HepG2 (cell line): ENCODE measurements around the gene OGFOD3. TPM values are rescaled to one million over a fixed set of nuclear protein-coding genes. Genes with fewer than 3 reads are reported as not detected.

Experiments used
- ATAC-seq: fragments of 200-7000 bp; cut with Tn5 transposase; 3 replicates; pipeline ENCODE4 v1.9.1; 2020; ENCODE audit warnings: mild to moderate bottlenecking, moderate library complexity
- BruUV-seq: library from RNA; stranded (reverse); fragments of 400-500 nt; replicated peaks from 2 replicates; lab custom pipeline; 2021; lab: Mats Ljungman, UMichigan
- CTCF ChIA-PET: fragments of 300-600 bp; formaldehyde crosslinking; extraction: SDS; loops from one replicate; lab custom pipeline; 2021; ENCODE audit warnings: low total read pairs, inconsistent platforms, low intra/inter-chr PET ratio; lab: Yijun Ruan, JAX
- POLR2A ChIA-PET: fragments of 350-600 bp; sonication (Branson Sonifier 250); formaldehyde crosslinking; loops from one replicate; lab custom pipeline; 2020; ENCODE audit warnings: antibody characterized with exemption, inconsistent platforms; lab: Yijun Ruan, JAX
- DNase-seq: peaks from one replicate; pipeline ENCODE4 v3.0.0-alpha.2; 2015; ENCODE audit warnings: low spot score
- FAIRE-seq: peaks from 3 replicates; lab custom pipeline; 2011; peaks lifted over from hg19 to GRCh38; lab: Jason Lieb, UNC
- H2AFZ ChIP-seq: one replicate; pipeline ENCODE4 v1.6.1; 2011; ENCODE audit warnings: low read length, inconsistent platforms
- H3K27ac ChIP-seq: fragments of 300-600 bp; 3 replicates; pipeline ENCODE4 v1.8.0; 2011; ENCODE audit warnings: mixed run types, mild to moderate bottlenecking, mixed read lengths, low read length, inconsistent platforms; ENCODE audit not compliant: insufficient read depth; ENCODE audit errors: extremely low read length
- H3K27me3 ChIP-seq, 2 experiments: fragments of 200-600 bp in 1 of 2; 2 replicates in 1 of 2; 3 replicates in 1 of 2; pipeline versions ENCODE4 v1.6.0 to v1.8.0; 2011; ENCODE audit warnings: low read length in 2 of 2, mild to moderate bottlenecking in 2 of 2, moderate library complexity in 2 of 2, inconsistent platforms in 1 of 2; ENCODE audit not compliant: insufficient read depth in 2 of 2, control insufficient read depth in 1 of 2
- H3K36me3 ChIP-seq, 2 experiments: fragments of 200-600 bp in 1 of 2; replicated peaks in 1 of 2; 2 replicates in 1 of 2; 3 replicates in 1 of 2; pipeline versions ENCODE4 v1.5.1 to v1.8.0; 2011; ENCODE audit warnings: low read length in 2 of 2, inconsistent platforms in 1 of 2; ENCODE audit not compliant: insufficient read depth in 2 of 2, control insufficient read depth in 1 of 2
- H3K4me1 ChIP-seq: 2 replicates; pipeline ENCODE4 v1.5.1; 2012; ENCODE audit warnings: low read length, inconsistent platforms; ENCODE audit not compliant: insufficient read depth
- H3K4me2 ChIP-seq: 2 replicates; pipeline ENCODE4 v1.6.0; 2011; ENCODE audit warnings: low read depth, low read length, inconsistent platforms
- H3K4me3 ChIP-seq, 3 experiments: fragments of 200-600 bp in 1 of 3; sonication (generic), shearing (Covaris generic) in 1 of 3; replicated peaks in 1 of 3; 2 replicates each; pipeline ENCODE4 v1.5.1; 2011 to 2016; ENCODE audit warnings: low read length in 3 of 3, inconsistent platforms in 2 of 3, low read depth in 2 of 3, mild to moderate bottlenecking in 2 of 3, control low read depth in 1 of 3, mixed read lengths in 1 of 3; ENCODE audit not compliant: insufficient read depth in 1 of 3
- H3K79me2 ChIP-seq: one replicate; pipeline ENCODE4 v1.6.1; 2011; ENCODE audit warnings: low read length, inconsistent platforms; ENCODE audit not compliant: insufficient read depth
- H3K9ac ChIP-seq: 2 replicates; pipeline ENCODE4 v1.6.0; 2011; ENCODE audit warnings: mild to moderate bottlenecking, low read depth, low read length, inconsistent platforms; ENCODE audit not compliant: insufficient read depth
- H3K9me3 ChIP-seq: 2 replicates; pipeline ENCODE4 v1.5.1; 2012; ENCODE audit warnings: mild to moderate bottlenecking, low read length
- H4K20me1 ChIP-seq: 2 replicates; pipeline ENCODE4 v1.6.0; 2011; ENCODE audit warnings: inconsistent platforms, mild to moderate bottlenecking, low read length, moderate library complexity; ENCODE audit not compliant: insufficient read depth
- AGO2 ChIP-seq: fragments of 200-400 bp; formaldehyde crosslinking; optimal IDR thresholded peaks from 2 replicates; pipeline ENCODE3; 2017; ENCODE audit warnings: mild to moderate bottlenecking, low read depth, low read length, moderate library complexity
- ATF4 ChIP-seq, 2 experiments: fragments of 450-650 bp in 1 of 2; sonication (generic) in 1 of 2; formaldehyde crosslinking; IDR thresholded peaks; 2 replicates each; pipeline versions ENCODE4 v1.5.0 to v1.8.0; 2020 to 2022; ENCODE audit warnings: mild to moderate bottlenecking in 1 of 2, missing genetic modification reagents in 1 of 2
- CENPT ChIP-seq: sonication (generic); formaldehyde crosslinking; IDR thresholded peaks from 2 replicates; pipeline ENCODE4 v1.8.0; 2022; ENCODE audit warnings: low read depth, mild to moderate bottlenecking, moderate library complexity, missing genetic modification reagents
- DNMT1 ChIP-seq: sonication (generic); formaldehyde crosslinking; IDR thresholded peaks from 2 replicates; pipeline ENCODE4 v1.5.1; 2020; ENCODE audit warnings: mild to moderate bottlenecking, missing genetic modification reagents
- KDM1A ChIP-seq: IDR thresholded peaks from 2 replicates; pipeline ENCODE4 v1.6.1; 2016; ENCODE audit warnings: missing compliant biosample characterization
- PCBP2 ChIP-seq: fragments of 200-400 bp; formaldehyde crosslinking; optimal IDR thresholded peaks from 2 replicates; pipeline ENCODE3; 2018; ENCODE audit warnings: low read length, low read depth; ENCODE audit not compliant: poor library complexity, severe bottlenecking
- RBFOX2 ChIP-seq: fragments of 200-400 bp; formaldehyde crosslinking; IDR thresholded peaks from 2 replicates; pipeline ENCODE4 v1.6.1; 2017; ENCODE audit warnings: low read depth, mild to moderate bottlenecking, low read length
- RXRB ChIP-seq: IDR thresholded peaks from 2 replicates; pipeline ENCODE4 v1.6.1; 2016; ENCODE audit warnings: borderline replicate concordance, missing genetic modification reagents, missing compliant biosample characterization
- SNRNP70 ChIP-seq: fragments of 200-400 bp; formaldehyde crosslinking; IDR thresholded peaks from 2 replicates; pipeline ENCODE4 v1.6.1; 2017; ENCODE audit warnings: mild to moderate bottlenecking, low read depth, low read length, moderate library complexity
- SSRP1 ChIP-seq: IDR thresholded peaks from 2 replicates; pipeline ENCODE4 v1.6.1; 2016; ENCODE audit warnings: control low read depth
- ZBTB7B ChIP-seq: sonication (generic); formaldehyde crosslinking; IDR thresholded peaks from 2 replicates; pipeline ENCODE4 v1.4.0; 2020; ENCODE audit warnings: missing genetic modification reagents
- ZFP36L1 ChIP-seq: sonication (generic); formaldehyde crosslinking; IDR thresholded peaks from 2 replicates; pipeline ENCODE4 v1.8.0; 2022; ENCODE audit warnings: mild to moderate bottlenecking, missing genetic modification reagents, moderate library complexity
- ZNF205 ChIP-seq: IDR thresholded peaks from 2 replicates; pipeline ENCODE4 v1.6.1; 2018; ENCODE audit warnings: missing biosample characterization, missing genetic modification reagents
- ZNF737 ChIP-seq: sonication (generic); formaldehyde crosslinking; IDR thresholded peaks from 2 replicates; pipeline ENCODE4 v1.5.0; 2020; ENCODE audit warnings: missing genetic modification reagents, mild to moderate bottlenecking, borderline replicate concordance
- ZSCAN30 ChIP-seq: sonication (generic); formaldehyde crosslinking; IDR thresholded peaks from 2 replicates; pipeline ENCODE4 v1.5.0; 2020; ENCODE audit warnings: mild to moderate bottlenecking, missing genetic modification reagents
- WGBS: methylation state at CpG from one replicate; pipeline ENCODE4 v1.1.6; 2017; ENCODE audit warnings: low lambda C conversion rate; 5-methylcytosine and 5-hydroxymethylcytosine counted together
- in situ Hi-C: cut with HindIII; loops from 2 replicates; pipeline ENCODE4 v1.10.0; 2017; ENCODE audit warnings: low pct_unique_long_range_greater_than_20kb; ENCODE audit not compliant: extremely low pct_ligation_motif_present
- intact Hi-C: fragments of 100-400 bp; cut with micrococcal nuclease; formaldehyde crosslinking; loops from one replicate; pipeline ENCODE4 v1.10.0; 2022; ENCODE audit not compliant: unreplicated experiment
- polyA plus RNA-seq, 8 experiments: library from polyadenylated mRNA; depleted of rRNA in 3 of 8; stranded (reverse) in 7 of 8; unstranded in 1 of 8; fragments of >200 nt; fragmentation: Illumina TruSeq in 4 of 8; extraction: Trizol in 4 of 8; gene quantifications; 2 replicates each; pipeline versions ENCODE4 v1.2.1 to v1.2.3, GENCODE V29; 2011 to 2016; ENCODE audit warnings: low read depth in 4 of 8, missing spikeins in 1 of 8, mixed read lengths in 1 of 8; ENCODE audit not compliant: insufficient read depth in 1 of 8
- total RNA-seq, 5 experiments: library from RNA; depleted of rRNA; stranded (reverse); fragments of >200 nt; fragmentation: Illumina TruSeq; extraction: Trizol; gene quantifications; 2 replicates each; pipeline ENCODE4 v1.2.3, GENCODE V29; 2016; ENCODE audit warnings: low read depth in 1 of 5
- TF ChIP-seq, protein P1 (sequence below): sonication (generic); formaldehyde crosslinking; conservative IDR thresholded peaks from 2 replicates; pipeline ENCODE4 v1.4.0; 2020; ENCODE audit warnings: missing genetic modification reagents
- TF ChIP-seq, protein P2 (sequence below): sonication (generic); formaldehyde crosslinking; IDR thresholded peaks from 2 replicates; pipeline ENCODE4 v1.4.0; 2020; ENCODE audit warnings: mild to moderate bottlenecking, missing genetic modification reagents

Gene OGFOD3
- total and polyA plus RNA-seq, 2 of the 13 experiments (the other 11 are each of a cell fraction or from before 2014, with no cell fraction given): 40.0 to 42.1 TPM

DNA sequence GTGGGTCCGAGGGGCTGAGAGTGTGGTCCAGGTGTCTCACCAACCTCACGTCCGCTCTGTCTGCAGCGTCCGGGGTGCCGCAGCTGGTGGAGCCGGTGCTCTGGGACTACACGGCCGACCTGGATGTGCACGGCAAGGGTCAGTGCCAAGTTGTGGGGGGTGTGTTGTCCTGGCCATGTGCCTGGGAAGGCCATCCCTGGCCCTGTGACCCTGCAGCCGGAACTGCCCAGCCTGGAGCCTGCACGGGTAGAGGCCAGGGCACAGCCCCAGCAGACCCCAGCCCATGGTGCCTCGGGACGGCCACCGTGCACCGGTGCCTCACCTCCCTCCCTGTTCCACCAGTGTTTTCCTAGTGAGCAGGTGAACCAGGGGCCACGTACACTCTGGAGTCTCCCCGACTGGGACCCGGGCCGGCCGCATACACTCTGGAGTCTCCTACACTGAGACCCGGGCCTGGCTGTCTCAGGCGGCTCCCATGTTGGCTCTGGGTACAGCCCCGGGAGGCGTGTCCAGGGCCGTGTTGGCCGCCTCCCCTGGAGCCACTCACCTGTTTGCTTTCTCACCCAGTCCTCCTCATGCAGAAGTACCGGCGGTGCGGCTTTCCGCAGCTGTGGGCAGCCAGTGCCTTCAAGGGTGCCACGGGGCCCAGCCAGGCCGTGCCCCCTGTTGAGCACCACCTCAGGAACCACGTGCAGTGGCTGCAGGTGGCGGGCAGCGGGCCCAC is 18.4 kb upstream of the OGFOD3 start:
- H3K4me1 ChIP-seq: no peaks in the 10 kb centered on the region
- FAIRE-seq: no peak
- no peak for ATAC-seq
- no peak overlapping the region for H3K9ac ChIP-seq
- WGBS: 94% methylated on average over 29 of the region's 36 CpGs
- in situ Hi-C loops: no loop called here
- TF ChIP-seq ATF4 (CRISPR knock-in tag; IDR thresholded peaks at IDR 0.05) (no peak), RBFOX2 (0 out of 2 replicates have a peak, but pooled peaks have one; percentile 23), KDM1A (CRISPR knock-in tag) (no peak), ZNF205 (CRISPR knock-in tag) (no peak), ZSCAN30 (CRISPR knock-in tag) (no peak), ZBTB7B (CRISPR knock-in tag) (no peak), AGO2 (peak; percentile 21), RXRB (no peak), PCBP2 (no peak), ZNF737 (CRISPR knock-in tag) (no peak), SNRNP70 (no peak), DNMT1 (CRISPR knock-in tag) (no peak), CENPT (CRISPR knock-in tag) (no peak), ZFP36L1 (CRISPR knock-in tag) (no peak), SSRP1 (CRISPR knock-in tag) (no peak)
- TF ChIP-seq, protein P1, sequence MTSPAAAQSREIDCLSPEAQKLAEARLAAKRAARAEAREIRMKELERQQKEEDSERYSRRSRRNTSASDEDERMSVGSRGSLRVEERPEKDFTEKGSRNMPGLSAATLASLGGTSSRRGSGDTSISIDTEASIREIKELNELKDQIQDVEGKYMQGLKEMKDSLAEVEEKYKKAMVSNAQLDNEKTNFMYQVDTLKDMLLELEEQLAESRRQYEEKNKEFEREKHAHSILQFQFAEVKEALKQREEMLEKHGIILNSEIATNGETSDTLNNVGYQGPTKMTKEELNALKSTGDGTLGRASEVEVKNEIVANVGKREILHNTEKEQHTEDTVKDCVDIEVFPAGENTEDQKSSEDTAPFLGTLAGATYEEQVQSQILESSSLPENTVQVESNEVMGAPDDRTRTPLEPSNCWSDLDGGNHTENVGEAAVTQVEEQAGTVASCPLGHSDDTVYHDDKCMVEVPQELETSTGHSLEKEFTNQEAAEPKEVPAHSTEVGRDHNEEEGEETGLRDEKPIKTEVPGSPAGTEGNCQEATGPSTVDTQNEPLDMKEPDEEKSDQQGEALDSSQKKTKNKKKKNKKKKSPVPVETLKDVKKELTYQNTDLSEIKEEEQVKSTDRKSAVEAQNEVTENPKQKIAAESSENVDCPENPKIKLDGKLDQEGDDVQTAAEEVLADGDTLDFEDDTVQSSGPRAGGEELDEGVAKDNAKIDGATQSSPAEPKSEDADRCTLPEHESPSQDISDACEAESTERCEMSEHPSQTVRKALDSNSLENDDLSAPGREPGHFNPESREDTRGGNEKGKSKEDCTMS (CRISPR knock-in tag): no peak
- TF ChIP-seq, protein P2, sequence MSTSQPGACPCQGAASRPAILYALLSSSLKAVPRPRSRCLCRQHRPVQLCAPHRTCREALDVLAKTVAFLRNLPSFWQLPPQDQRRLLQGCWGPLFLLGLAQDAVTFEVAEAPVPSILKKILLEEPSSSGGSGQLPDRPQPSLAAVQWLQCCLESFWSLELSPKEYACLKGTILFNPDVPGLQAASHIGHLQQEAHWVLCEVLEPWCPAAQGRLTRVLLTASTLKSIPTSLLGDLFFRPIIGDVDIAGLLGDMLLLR: no peak
- BruUV-seq: no TSS peak
- no peaks in the 10 kb centered on the region for H3K27me3 ChIP-seq
- no peaks in the 10 kb centered on the region for H3K9me3 ChIP-seq
- ChIA-PET POLR2A (no interaction called here), CTCF (no interaction called here)
- H3K4me3 ChIP-seq: no peak overlapping the region
- no peak overlapping the region for H3K4me2 ChIP-seq
- no peak for DNase-seq
- H2AFZ ChIP-seq: no peak overlapping the region
- H3K36me3 ChIP-seq: peaks cover 9 to 10% of the 10 kb centered on the region in 2 experiments; a peak in 4 of 5 replicates
- H3K79me2 ChIP-seq: no peaks in the 10 kb centered on the region
- no peak overlapping the region for H3K27ac ChIP-seq
- H4K20me1 ChIP-seq: no peaks in the 10 kb centered on the region
- intact Hi-C loops: no loop called here
